Hematopoietic multipotent progenitor cell treated with erythropoietin and hydrocortisone succinate and interleukin-3 and kit ligand, for 6 days (in vitro differentiated cells): ENCODE measurements around the gene BLM.

ENCODE experiments used
- DNase-seq: peaks from one replicate; pipeline ENCODE4 v3.0.0-alpha.2; 2015

The BLM gene

GRCh38 chr15:90742087-90742486, 24.9 kb downstream of the BLM start:
- DNase-seq = no peak

- no peak for DNase-seq
Observed at GRCh38 chr15:90743407-90743806, 26.3 kb downstream of the BLM start.

DNA sequence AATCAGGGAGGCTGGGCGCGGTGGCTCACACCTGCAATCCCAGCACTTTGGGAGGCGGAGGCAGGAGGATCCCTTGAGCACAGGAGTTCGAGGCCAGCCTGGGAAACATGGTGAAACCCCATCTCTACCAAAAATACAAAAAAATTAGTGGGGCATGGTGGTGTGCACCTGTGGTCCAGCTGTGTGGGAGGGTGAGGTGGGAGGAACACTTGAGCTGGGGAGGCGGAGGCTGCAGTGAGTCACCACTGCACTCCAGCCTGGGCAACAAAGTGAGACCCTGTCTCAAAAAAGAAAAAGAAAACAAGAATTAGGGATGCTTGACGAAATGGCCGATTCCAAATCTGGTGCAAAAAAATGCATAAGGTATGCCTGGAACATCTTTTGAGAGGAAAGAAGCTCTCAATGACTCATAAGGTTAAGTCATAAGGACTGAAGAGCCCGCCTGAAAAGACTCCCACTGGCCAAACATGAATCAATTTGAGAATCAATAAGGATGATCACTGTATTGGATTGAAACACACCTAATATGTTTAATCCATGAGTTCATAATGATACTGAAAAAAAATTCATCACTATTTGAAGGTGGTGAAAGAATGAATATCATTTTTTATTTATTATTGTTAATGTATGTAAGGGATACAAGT, 27.7 kb downstream of the BLM start:
- DNase-seq = no peak

DNA sequence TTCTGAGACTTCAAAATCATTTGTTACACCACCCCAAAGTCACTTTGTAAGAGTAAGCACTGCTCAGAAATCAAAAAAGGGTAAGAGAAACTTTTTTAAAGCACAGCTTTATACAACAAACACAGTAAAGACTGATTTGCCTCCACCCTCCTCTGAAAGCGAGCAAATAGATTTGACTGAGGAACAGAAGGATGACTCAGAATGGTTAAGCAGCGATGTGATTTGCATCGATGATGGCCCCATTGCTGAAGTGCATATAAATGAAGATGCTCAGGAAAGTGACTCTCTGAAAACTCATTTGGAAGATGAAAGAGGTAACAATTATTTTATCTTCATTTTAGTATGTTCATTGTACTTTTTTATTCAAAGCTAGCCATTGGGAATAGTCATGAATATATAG, 32.6 kb downstream of the BLM start:
- no peak for DNase-seq

- peak; percentile 60 for DNase-seq
Observed at GRCh38 chr15:90750186-90750585, 33.0 kb downstream of the BLM start.

DNA sequence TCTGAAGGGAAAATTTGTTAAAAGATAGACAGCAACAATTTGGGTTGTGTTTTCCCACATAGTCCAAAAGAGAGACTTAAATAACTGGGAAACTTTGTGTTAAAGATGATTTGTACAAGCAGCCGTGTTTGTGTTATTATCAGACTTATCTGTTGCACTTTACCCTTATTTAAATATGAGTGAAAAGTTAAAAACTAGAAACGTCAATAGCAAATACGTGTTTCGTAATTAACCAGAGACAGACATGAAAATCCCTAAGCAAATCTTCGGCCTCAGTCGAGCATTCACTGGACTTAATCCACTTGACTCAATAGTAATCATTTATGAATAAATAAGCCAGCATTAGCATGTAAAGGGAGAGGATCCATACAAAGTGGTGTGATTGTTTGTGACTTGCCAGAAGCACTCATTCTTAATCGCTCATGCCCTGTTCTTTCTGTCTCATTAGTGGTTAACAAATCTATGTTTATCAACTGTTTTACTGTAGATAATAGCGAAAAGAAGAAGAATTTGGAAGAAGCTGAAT, 34.2 kb downstream of the BLM start:
- DNase-seq = no peak

- DNase-seq = no peak
Observed at GRCh38 chr15:90756916-90757315, 39.8 kb downstream of the BLM start.

DNA sequence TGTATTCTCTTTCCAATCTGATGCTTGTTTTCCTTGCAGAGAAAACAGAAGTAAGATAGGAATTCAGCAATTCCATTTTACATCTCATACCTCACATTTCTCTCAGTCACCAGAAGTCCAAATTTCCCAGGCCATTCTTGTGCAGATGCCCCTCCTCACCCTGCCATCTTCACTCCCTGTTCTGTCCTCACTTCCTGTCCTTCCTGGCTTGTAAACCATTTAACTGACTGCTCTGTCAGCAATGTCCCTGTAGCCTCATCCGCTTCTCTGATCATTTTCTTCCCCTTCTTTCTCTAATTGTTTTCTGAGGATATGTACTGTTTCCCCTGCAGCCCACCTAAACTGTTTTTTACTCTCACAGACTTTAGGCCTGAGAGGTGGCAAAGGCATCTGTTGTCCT, 40.3 kb downstream of the BLM start:
- no peak for DNase-seq

GRCh38 chr15:90760661-90761232, 43.6 kb downstream of the BLM start:
- DNase-seq = no peak

GRCh38 chr15:90761629-90762028, 44.5 kb downstream of the BLM start:
- DNase-seq = no peak

GRCh38 chr15:90762109-90762508, 45.0 kb downstream of the BLM start:
- peak; percentile 60 for DNase-seq

- no peak for DNase-seq
Observed at GRCh38 chr15:90763366-90764099, 46.4 kb downstream of the BLM start.

- no peak for DNase-seq
Observed at GRCh38 chr15:90765531-90765930, 48.4 kb downstream of the BLM start.

DNA sequence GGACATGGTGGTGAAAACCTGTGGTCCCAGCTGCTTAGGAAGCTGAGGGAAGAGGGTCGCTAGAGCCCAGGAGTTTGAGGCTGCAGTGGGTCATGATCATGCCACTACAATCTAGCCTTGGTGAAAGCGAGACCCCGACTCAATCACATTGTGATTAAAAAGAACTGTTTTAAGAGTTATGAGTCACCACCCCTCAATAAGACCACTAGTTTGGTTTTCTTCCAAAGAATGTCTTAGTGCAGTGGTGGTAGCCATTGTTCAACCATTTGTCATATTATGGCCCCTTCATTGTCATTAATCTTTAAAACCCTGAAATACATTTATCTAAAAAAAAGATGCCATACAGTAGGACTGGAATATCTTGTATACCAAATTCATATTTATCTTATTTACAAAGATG, 48.8 kb downstream of the BLM start:
- DNase-seq = no peak

DNA sequence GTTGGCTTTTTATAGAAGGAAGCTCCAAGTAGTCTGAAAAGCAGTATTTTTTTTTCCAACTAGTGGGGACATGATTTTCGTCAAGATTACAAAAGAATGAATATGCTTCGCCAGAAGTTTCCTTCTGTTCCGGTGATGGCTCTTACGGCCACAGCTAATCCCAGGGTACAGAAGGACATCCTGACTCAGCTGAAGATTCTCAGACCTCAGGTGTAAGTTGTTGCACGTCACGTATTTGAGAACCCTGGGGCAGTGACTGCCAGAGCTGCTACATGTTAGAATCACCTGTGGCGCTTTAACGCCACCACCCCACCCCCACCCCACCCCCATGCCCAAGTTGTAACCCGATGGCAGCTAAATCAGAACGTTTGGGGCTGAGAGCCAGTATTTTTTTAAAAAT, 52.2 kb downstream of the BLM start:
- DNase-seq = no peak

- DNase-seq = no peak
Observed at GRCh38 chr15:90773485-90773884, 56.3 kb downstream of the BLM start.

DNA sequence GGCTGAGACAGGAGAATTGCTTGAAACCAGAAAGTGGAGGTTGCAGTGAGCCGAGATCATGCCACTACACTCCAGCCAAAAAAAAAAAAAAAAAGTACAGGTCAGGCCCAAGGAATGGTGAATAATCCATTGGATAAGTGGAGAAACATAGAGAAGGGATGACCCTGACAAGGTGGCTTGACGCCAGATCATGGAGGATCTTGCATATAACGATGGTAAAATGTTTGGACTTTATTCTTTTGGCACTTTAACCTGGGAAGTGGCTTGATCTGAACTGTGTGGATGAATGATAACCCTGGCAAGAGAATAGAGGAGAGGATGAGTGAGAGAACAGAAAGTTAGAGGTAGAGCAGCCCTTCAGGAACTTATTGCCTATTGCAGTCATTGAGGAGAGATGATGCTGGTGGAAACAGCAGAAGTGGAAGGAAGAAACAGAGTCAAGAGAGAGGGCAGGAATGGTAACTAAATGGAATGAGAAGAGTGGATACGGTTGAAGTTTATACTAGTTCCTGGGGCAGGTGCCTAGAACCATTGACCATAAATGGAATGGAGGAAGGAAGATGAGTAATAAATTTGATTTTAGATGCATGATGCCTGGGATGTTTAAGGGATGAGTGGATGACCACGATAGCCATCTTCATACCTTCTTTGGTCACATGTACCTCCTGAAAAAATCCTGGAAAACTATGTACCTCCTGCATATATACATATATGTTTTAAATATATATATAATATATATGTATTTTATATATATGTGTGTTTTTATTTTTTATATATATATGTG, 57.8 kb downstream of the BLM start:
- no peak for DNase-seq

DNA sequence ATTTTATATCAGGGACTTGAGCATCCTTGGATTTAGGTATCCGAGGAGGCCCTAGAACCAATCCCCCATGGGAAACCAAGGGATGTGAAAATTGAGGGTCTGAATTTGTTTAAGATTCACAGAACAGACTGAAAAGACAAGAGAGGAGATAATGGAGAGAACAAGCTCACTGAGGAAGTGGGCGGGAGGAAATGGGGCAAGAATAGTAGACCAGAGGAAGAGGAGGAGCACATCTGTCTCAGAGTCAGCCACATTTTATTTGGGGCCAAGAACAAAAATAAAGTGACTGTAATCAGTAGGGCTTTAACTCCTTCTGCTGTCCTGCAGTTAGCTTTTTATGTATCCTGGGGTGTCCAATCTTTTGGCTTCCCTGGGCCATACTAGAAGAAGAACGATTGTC, 63.8 kb downstream of the BLM start:
- peak; percentile 67 for DNase-seq

- peak; percentile 30 for DNase-seq
Observed at GRCh38 chr15:90782442-90782841, 65.3 kb downstream of the BLM start.

GRCh38 chr15:90787881-90788280, 70.7 kb downstream of the BLM start:
- DNase-seq = no peak

DNA sequence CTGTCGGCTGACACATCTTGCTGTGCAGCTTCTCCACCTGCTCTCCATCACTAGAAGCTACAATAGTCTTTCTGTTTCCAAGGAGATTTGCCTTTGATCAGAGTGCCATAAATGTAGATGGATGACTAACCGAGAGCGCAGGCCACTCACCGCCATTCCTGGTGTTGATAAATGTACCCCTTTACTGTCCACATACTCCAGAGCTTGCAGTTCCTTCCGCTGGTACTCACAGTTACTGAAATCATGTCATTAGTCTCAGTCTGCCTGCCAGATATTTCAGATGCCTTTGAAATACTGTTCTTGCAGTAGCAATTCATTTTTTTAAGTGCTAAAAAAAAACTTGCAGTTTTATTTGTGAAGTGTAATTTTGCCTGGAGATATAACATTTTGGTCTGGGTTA, 72.3 kb downstream of the BLM start:
- no peak for DNase-seq

DNA sequence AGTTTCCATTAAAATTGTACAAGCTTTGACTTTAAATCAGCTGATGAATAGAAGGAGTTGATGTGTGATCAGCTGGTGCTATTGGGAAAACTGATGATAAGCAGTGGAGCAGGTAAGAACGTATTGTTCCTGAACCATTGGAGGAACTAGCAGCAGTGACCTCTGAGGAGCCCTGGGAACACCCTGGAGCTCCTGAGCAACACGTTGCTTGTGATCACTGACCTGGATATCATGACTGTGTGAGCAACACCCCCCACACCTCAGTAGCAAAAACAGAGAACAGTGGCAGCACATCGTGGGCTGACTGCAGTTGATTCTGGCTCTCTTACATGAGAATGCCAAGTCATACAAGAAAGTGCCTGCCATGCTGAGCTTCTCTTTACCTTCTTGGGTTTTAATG, 72.9 kb downstream of the BLM start:
- no peak for DNase-seq

GRCh38 chr15:90790561-90790960, 73.4 kb downstream of the BLM start:
- no peak for DNase-seq
